ENCODE results near the gene KCNMA1.

Gene KCNMA1

GRCh38 chr10:76864922-76865321 lies 772.7 kb downstream of the KCNMA1 start:
- DNase-seq = no peak

GRCh38 chr10:76858721-76859120 lies 778.9 kb downstream of the KCNMA1 start:
- no peak for DNase-seq

GRCh38 chr10:76840802-76841201 lies 796.8 kb downstream of the KCNMA1 start:
- DNase-seq = no peak

- DNase-seq = no peak
Observed at GRCh38 chr10:76839276-76839675, 798.3 kb downstream of the KCNMA1 start.

- DNase-seq = no peak
Observed at GRCh38 chr10:76830218-76830617, 807.4 kb downstream of the KCNMA1 start.

GRCh38 chr10:76829724-76830123 lies 807.9 kb downstream of the KCNMA1 start:
- no peak for DNase-seq
